T47D (cell line): ENCODE results near the gene ZNF532.
"Not testable (repeated sequence)": the region's sequence is repeated elsewhere in the genome, so short reads cannot be mapped to it uniquely, and the experiment has no call there.

ENCODE experiments used
- DNase-seq, 2 experiments: peaks; one replicate each; pipeline versions ENCODE4 v3.0.0 to v3.0.0-alpha.2; 2011 to 2012; ENCODE audit warnings: low read depth in 1 of 2, low spot score in 1 of 2
- JUND ChIP-seq: IDR thresholded peaks from 2 replicates; pipeline ENCODE4 v1.6.1; 2012; ENCODE audit warnings: low read depth
- in situ Hi-C: cut with HindIII; loops from 2 replicates; pipeline ENCODE4 v1.10.0; 2016; ENCODE audit warnings: low sequenced_read_pairs, low pct_unique_long_range_greater_than_20kb

ZNF532 gene

DNA sequence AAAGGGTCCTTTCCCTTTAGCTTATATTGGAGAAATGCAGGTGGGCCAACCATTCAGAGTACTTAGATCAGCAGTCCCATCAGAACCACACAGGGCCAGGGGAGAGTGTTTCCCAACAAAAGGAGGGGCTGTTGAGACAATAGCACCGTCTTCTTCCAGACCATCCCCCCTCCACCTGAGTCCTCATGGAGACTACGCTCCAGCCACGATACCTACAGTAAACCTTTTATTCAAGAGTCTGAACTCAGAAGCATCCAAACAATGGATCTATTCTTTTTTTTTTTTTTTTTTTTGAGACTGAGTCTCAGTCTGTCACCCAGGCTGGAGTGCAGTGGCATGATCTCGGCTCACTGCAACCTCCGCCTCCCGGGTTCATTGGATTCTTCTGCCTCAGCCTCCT, 25.7 kb upstream of the ZNF532 start:
- no peak for DNase-seq
- no peak for TF ChIP-seq JUND
- in situ Hi-C loops, result no loop called here

DNA sequence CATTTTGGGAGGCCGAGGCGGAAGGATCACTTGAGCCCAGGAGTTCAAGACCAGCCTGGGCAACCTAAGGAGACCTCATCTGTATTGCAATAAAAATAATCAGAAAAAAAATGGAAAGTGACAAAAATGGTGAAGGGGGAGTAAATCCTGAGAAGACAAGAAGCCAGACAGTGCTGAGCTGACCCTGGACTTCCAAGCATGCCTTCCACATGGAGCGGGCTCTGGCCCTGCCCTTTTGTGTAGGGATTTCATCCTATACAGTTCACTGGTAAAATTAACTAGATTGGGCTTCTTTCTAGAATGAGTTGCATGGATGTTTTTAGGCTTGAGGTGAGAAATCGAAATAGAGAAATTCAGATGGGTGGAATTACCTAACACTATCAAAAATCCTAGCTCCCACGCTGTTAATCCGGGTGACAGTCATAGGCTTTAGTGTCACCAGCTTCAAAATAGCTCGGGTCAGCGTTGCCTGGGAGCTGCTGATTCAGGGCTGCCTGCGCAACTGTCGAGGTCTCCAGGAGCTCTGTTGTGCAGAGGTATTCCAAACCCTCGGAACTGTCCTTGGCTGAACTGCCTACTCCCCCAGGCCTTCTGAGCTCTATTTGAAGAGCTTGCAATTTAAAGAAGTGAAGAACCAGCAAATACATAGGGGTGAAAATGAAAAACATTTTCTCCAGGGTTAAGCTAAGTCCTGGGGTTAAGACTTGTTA, 21.5 kb upstream of the ZNF532 start:
- in situ Hi-C loops, result no loop called here
- TF ChIP-seq JUND, result no peak
- DNase-seq, result no peak

DNA sequence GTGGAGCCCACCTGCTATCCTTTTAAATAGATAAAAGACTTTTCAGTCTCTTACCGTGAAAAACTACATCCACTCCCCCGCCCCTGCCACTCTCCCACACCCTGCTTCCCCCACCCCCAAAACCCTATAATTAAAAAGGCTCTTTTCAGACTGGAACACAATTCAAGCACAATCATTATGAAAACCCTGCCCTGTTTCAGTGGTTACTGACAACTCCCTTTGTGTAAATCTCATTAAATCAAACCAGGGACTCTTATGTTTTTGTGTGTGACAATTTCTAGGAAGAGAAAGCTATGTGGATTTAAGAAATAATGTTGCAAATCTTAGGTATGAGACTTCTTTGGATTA, 21.0 kb upstream of the ZNF532 start:
- in situ Hi-C loops, result no loop called here
- DNase-seq, result no peak
- TF ChIP-seq JUND, result no peak

DNA sequence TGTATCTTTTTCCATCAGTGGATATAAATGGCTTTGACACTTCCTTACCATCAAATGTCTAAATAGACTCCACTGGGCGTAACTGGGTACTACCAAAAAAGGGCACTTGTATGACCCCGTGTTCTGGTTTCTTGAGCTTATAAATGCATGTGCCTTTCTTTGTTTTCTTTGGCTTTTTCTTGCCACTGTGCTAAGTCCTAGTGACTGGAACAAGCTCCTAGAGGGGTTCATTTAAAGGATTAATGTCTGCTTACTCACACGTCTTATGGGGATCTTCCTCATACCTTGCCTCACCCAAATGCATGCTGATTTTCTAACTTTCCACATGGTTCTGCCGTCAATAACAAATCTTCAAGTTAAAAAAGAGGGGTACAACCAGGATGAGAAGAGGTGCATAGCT, 19.8 kb upstream of the ZNF532 start:
- no peak for TF ChIP-seq JUND
- no peak for DNase-seq
- in situ Hi-C loops, result no loop called here

DNA sequence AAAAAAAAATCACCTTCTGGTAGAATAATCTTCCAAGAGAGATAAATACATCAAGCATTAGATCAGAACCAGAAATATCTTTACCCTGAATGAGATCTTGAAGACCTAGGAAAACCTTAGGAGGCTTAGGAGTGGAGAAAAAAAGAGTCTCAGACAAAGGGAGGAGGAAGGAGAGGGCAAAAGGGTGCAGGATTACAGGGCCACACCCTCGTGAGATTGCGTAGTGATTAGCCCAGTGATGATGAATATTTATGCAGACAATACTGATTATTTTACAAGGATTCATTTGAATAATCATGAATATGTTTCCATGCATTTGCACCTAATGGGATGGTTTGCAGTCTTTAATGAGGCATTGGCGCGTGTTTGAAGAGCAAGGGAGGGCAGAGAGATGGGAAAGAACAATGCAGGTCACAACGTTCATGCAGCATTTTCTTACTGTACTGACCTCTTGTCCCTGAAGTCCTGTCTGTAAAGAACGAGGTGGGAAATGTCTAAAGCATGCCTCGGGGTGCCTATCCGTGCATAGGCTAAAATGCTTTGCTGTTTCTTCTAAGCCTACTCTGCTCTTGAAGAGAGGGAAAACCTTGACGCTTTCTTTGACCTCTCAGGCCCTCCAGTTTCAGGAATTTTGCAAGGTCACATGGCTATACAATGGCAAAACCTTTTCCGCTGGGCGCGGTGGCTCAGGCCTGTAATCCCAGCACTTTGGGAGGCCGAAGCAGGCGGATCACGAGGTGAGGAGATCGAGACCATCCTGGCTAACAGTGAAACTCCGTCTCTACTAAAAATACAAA, 18.6 kb upstream of the ZNF532 start:
- in situ Hi-C loops, result no loop called here
- no peak for TF ChIP-seq JUND
- DNase-seq, result no peak

DNA sequence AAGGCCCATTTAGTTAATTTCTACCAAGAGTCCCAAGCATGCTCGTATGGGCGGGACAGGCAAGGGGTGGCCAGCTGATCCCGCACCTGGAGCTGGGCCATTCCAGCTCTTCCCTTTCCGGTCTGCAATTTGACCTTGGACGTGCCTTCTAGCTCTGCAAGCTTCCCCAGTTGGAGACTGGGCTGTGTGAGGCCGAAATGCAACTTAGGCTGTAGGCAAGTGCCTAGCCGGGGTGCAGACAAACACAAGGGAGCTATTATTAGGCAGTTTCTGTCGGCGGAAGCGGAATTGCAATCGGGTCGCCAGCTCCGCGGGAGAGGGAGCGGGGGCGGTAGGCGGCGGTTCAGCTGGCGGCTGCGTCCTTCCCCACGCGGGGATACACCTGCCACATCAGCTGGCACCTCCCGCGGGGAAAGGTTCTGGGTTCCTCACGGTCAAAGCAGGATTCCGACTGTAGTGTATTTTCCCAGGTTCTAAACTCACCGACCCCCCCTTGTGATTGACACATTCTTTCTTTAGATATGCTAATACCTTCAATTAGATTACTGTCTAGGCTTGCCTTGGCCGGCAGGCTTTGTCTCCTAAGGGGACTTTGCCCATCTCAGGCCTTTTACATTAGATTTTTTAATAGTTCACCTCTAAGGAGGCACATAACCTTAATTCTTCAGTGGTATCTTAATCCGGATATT, 17.1 kb upstream of the ZNF532 start:
- in situ Hi-C loops, result no loop called here
- TF ChIP-seq JUND, result no peak
- no peak for DNase-seq

DNA sequence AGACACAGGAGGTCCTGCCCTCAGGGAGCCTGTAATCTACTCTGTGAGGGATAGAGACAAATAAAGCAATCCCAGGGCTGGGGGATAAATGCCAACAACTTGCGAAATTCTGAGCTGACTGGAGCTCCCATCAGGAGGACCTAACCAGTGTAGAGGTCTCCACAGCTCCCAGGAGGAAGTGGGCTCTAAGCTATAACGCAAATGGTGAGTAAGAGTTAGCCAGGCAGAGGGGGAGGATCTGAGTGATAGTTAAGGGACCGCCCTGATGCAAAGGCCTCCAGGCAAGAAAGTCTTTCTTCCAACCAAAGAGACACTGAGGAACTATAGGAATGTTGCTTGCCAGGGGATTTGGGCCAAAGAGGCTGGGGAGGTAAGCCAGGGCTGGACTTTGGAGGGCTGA, 16.0 kb upstream of the ZNF532 start:
- TF ChIP-seq JUND, result no peak
- DNase-seq, result no peak
- in situ Hi-C loops, result no loop called here

DNA sequence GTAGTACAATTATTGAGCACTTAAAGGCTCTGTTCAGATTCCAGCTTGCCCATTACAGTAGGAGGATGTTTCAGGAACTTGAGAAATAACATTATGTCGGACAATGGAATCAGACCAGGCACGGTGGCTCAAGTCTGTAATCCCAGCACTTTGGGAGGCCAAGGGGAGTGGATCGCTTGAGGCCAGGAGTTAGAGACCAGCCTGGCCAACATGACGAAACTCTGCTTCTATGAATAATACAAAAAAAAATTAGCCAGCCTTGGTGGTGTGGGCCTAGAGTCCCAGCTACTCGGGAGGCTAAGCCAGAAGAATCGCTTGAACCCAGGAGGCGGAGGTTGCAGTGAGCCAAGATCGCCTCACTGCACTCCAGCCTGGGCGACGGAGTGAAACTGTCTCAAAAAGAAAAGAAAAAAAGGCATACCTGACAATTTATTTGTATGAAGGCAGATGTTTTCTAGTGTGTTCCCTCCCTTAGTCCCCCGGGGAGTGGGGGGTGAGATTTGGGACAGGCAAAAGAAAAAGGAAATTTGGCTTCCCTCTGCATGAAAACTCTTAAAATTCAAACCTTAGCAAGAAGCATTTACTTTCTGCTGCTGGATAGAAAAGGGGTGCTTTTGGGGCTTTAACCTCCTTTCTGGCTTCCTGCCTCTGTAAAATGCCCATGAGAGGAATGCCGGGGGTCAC, 13.7 kb upstream of the ZNF532 start:
- in situ Hi-C loops, result no loop called here
- no peak for TF ChIP-seq JUND
- no peak for DNase-seq

DNA sequence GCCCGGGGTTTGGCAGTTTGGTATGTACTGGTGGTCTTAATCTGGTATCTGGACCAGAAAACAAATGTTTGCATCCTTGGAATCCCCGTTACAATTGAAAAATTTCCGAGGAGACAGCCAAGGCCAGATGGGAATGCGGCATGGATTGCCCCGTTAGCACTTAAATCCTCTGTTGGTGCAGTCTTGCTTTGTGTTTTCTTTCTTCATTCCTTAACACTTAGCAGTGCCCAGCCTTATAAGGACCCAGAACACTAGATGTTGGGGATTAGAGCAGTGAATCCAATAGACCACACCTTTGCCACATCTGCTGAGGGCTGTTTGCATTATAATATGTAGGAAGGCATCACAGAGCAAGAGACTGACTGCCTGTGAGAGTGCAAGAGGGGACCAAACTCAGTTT, 12.8 kb upstream of the ZNF532 start:
- DNase-seq, result no peak
- TF ChIP-seq JUND, result no peak
- in situ Hi-C loops, result no loop called here

DNA sequence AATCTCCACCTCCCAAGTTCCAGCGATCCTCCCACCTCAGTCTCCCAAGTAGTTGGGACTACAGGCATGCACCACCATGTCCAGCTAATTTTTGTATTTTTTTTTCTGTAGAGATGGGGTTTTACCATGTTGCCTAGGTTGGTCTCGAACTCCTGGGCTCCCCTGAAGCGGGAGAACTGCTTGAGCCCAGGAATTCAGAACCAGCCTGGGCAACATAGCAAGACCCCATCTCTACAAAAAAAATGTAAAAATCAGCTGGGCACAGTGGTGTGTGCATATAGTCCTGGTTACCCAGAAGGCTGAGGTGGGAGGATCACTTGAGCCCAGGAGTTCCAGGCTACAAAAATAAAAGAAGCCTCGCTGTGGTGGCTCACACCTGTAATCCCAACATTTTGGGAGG, 12.0 kb upstream of the ZNF532 start:
- DNase-seq, result no peak
- TF ChIP-seq JUND, result no peak
- in situ Hi-C loops, result no loop called here

DNA sequence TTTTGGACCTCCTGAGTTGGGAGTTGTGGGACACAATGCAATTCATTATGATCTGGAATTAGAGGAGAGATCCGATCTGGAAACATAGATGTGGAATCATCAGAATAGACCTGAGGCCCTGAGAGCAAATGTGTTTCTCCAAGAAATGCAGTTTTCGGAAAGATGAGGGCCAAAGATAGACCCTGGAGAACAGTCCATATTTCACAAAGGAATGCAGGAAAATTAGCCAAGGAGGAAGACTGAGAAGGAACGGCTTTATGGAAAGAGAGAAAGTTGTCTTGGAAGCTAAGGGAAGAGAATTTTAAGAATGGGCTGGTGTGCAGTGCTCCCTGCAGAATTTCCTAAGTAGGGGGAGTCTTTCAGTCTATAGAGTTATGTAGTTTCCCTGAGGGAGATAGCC, 11.1 kb upstream of the ZNF532 start:
- in situ Hi-C loops, result no loop called here
- TF ChIP-seq JUND, result no peak
- no peak for DNase-seq

DNA sequence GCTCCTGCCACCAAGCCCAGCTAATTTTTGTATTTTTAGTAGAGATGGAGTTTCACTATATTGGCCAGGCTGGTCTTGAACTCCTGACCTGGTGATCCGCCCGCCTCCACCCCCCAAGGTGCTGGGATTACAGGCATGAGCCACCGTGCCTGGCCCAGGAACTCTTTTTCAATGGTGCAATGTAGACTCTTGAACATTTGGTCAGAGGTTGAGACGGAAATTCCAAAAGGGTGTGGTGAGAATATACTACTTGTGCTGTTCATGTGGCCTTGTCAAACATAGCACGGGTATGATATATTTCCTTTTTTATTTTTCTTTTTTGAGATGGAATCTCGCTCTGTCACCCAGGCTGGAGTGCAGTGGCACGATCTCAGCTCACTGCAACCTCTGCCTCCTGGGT, 9.2 kb upstream of the ZNF532 start:
- DNase-seq, in situ Hi-C loops: not testable (repeated sequence)

DNA sequence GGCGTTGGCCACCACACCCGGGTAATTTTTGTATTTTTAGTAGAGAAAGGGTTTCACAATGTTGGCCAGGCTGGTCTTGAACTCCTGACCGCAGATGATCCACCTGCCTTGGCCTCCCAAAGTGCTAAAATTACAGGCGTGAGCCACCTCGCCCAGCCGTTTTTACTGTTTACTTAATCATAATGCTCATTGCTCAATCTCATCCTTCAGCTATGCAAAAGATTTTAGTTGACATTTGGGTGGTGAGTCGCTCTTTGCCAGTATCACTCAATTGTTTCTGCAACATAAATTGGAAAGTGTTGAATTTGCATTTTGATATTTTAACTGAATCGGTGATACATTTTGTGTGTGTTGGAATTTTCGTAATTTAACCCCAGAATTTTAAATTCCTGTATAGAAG, 7.8 kb upstream of the ZNF532 start:
- TF ChIP-seq JUND, result no peak
- in situ Hi-C loops, result no loop called here
- DNase-seq, result no peak
